Heart left ventricle (tissue), 13 donors: ENCODE measurements around the gene FOXJ2.

Source experiments
- POLR2A ChIP-seq, 2 donors: fragments of 450-650 bp; IDR thresholded peaks; one replicate each; pipeline ENCODE4 v1.6.1; 2017; ENCODE audit warnings: antibody characterized with exemption in 2 of 2, mild to moderate bottlenecking in 2 of 2, moderate library complexity in 2 of 2
- TF ChIP-seq, protein P1 (sequence below), 12 donors: fragments of 200-600 bp; sonication (generic) in 4 of 12; IDR thresholded peaks; one replicate each; pipeline versions ENCODE4 v1.5.0 to v1.8.0; 2018 to 2022; ENCODE audit warnings: antibody characterized with exemption in 12 of 12, mild to moderate bottlenecking in 5 of 12
- donor health status: ischemic (EF 13 %, LVEDD 7.1; RV severe dilation, severe dysfunction).
- donor health status: DM: no; HTN: yes; CAD: no.
- donor health status: DM: no; HTN: no; CAD: no.
- donor health status: ischemic (EF 25% LVEDD 6.9; RV normal size, moderate dysfunction).
- donor health status: ischemic (EF 25% LVEDD 5.7; RV mildly dilated, moderate dysfunction).
- donor health status: ischemic (EF 35%, LVEDD 5.7; RV mildly dilated, moderate dysfunction).
- donor health status: nonischemic (EF 11% LVEDD 7.7; RV severe dilation, severe dysfunction).
- donor health status: DM: yes; HTN: yes; CAD: no.
- donor health status: PGD.
- donor health status: ischemic (EF 29% LVEDD 5.4; RV normal size, mild dysfunction).
- donor health status: nonischemic (EF 23%, LVEDD 6.1; RV moderate dilation, normal function).

DNA sequence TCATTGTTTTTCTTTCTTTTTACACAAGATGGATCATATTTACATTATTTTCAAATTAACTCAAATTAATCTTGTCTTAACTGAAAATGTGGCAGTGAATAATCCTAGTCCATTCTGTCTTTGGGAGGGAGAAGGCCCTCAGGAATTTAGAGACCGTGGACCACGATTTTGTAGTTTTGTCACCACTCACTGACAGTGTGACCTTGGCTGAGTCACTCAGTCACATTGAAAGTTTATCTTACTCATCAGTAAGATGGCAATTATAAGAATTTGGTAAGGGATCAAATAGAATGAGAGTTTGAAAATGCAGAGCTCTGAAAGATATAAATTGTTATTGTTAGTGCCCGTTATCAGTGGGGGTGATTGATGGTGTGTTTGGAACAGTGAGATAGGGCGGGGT, 16.4 kb downstream of the FOXJ2 start:
- TF ChIP-seq, protein P1, sequence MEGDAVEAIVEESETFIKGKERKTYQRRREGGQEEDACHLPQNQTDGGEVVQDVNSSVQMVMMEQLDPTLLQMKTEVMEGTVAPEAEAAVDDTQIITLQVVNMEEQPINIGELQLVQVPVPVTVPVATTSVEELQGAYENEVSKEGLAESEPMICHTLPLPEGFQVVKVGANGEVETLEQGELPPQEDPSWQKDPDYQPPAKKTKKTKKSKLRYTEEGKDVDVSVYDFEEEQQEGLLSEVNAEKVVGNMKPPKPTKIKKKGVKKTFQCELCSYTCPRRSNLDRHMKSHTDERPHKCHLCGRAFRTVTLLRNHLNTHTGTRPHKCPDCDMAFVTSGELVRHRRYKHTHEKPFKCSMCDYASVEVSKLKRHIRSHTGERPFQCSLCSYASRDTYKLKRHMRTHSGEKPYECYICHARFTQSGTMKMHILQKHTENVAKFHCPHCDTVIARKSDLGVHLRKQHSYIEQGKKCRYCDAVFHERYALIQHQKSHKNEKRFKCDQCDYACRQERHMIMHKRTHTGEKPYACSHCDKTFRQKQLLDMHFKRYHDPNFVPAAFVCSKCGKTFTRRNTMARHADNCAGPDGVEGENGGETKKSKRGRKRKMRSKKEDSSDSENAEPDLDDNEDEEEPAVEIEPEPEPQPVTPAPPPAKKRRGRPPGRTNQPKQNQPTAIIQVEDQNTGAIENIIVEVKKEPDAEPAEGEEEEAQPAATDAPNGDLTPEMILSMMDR (IDR thresholded peaks at IDR 0.05): no peak
- no peak for TF ChIP-seq POLR2A (IDR thresholded peaks at IDR 0.05)
